Uterus (tissue), 2 donors: ENCODE data around the gene HRH3.

ENCODE experiments used
- CTCF ChIP-seq, 4 experiments: fragments of 200-600 bp in 2 of 4; fragments of 450-650 bp in 2 of 4; sonication (generic) in 2 of 4; IDR thresholded peaks; one replicate each; pipeline ENCODE4 v1.5.1; 2016 to 2019; ENCODE audit warnings: antibody characterized with exemption in 4 of 4, mild to moderate bottlenecking in 2 of 4, moderate library complexity in 1 of 4
- POLR2A ChIP-seq, 2 donors: fragments of 450-650 bp; IDR thresholded peaks; one replicate each; pipeline ENCODE4 v1.6.1; 2016; ENCODE audit warnings: antibody characterized with exemption in 2 of 2, mild to moderate bottlenecking in 1 of 2, moderate library complexity in 1 of 2

GRCh38 chr20:62226707-62227590 lies 6.9 kb upstream of the HRH3 start:
- no peak for TF ChIP-seq CTCF (IDR thresholded peaks at IDR 0.05)
- no peak for TF ChIP-seq POLR2A (IDR thresholded peaks at IDR 0.05)
